CD4-positive, alpha-beta T cell (primary cell): Measurements from ENCODE around the gene GLCCI1. TPM values are rescaled to one million over a fixed set of nuclear protein-coding genes. Genes with fewer than 3 reads are reported as not detected.

Source experiments
- ATAC-seq: fragments of 200-7000 bp; cut with Tn5 transposase; one replicate; pipeline ENCODE4 v1.10.0; 2022; ENCODE audit warnings: mild to moderate bottlenecking; ENCODE audit not compliant: poor library complexity
- CTCF ChIA-PET: fragments of 350-600 bp; sonication (Branson Sonifier 250); formaldehyde crosslinking; loops from one replicate; lab custom pipeline; 2021; ENCODE audit warnings: antibody characterized with exemption, inconsistent platforms; lab: Charles Lee
- POLR2A ChIA-PET: fragments of 350-600 bp; sonication (Branson Sonifier 250); formaldehyde crosslinking; loops from one replicate; lab custom pipeline; 2021; ENCODE audit warnings: antibody characterized with exemption, inconsistent platforms; lab: Charles Lee
- DNase-seq, 14 experiments: peaks; one replicate each; pipeline ENCODE4 v3.0.0-alpha.2; 2013 to 2020; ENCODE audit warnings: mixed read lengths in 2 of 14
- H3K27ac ChIP-seq, 2 donors: one replicate each; pipeline versions ENCODE4 v1.5.1 to v1.7.0; 2013; ENCODE audit warnings: low read length in 2 of 2, low read depth in 1 of 2, mild to moderate bottlenecking in 1 of 2
- H3K27me3 ChIP-seq, 2 experiments: 1 replicate in 1 of 2; 2 replicates in 1 of 2; pipeline versions ENCODE4 v1.6.1 to v1.7.0; 2013; ENCODE audit warnings: low read length in 2 of 2, control low read depth in 1 of 2, mild to moderate bottlenecking in 1 of 2, moderate library complexity in 1 of 2; ENCODE audit not compliant: insufficient read depth in 2 of 2, control insufficient read depth in 1 of 2
- H3K36me3 ChIP-seq: one replicate; pipeline ENCODE4 v1.6.1; 2013; ENCODE audit warnings: low read length, control low read depth; ENCODE audit not compliant: insufficient read depth
- H3K4me1 ChIP-seq: one replicate; pipeline ENCODE4 v1.6.1; 2013; ENCODE audit warnings: low read length, control low read depth; ENCODE audit not compliant: insufficient read depth
- H3K4me3 ChIP-seq: one replicate; pipeline ENCODE4 v1.5.1; 2013; ENCODE audit warnings: mild to moderate bottlenecking, low read length, moderate library complexity
- H3K9me3 ChIP-seq, 2 experiments: 1 replicate in 1 of 2; 2 replicates in 1 of 2; pipeline versions ENCODE4 v1.6.1 to v1.7.0; 2013; ENCODE audit warnings: low read length in 2 of 2, mild to moderate bottlenecking in 2 of 2, control low read depth in 1 of 2, moderate library complexity in 1 of 2; ENCODE audit not compliant: control insufficient read depth in 1 of 2, insufficient read depth in 1 of 2
- H3K27ac Mint-ChIP-seq: one replicate; pipeline ENCODE4 v1.8.0; 2020; ENCODE audit warnings: mixed read lengths
- H3K27me3 Mint-ChIP-seq: one replicate; pipeline ENCODE4 v1.8.0; 2021; ENCODE audit warnings: mixed read lengths
- H3K36me3 Mint-ChIP-seq: one replicate; pipeline ENCODE4 v1.8.0; 2021; ENCODE audit warnings: low read depth, mixed read lengths
- H3K4me1 Mint-ChIP-seq: one replicate; pipeline ENCODE4 v1.8.0; 2021; ENCODE audit warnings: low read depth, mixed read lengths
- H3K4me3 Mint-ChIP-seq: one replicate; pipeline ENCODE4 v1.8.0; 2020; ENCODE audit warnings: mild to moderate bottlenecking, mixed read lengths
- H3K9me3 Mint-ChIP-seq: one replicate; pipeline ENCODE4 v1.8.0; 2020; ENCODE audit warnings: mixed read lengths
- intact Hi-C, 2 experiments: fragments of 100-400 bp; cut with DNase I in 1 of 2; cut with micrococcal nuclease in 1 of 2; formaldehyde crosslinking; loops; one replicate each; pipeline versions ENCODE4 v1.15.1 to v1.9.0; 2023 to 2025; cut with DNase I, micrococcal nuclease
- total RNA-seq, 174 experiments: library from RNA in 2 of 174; stranded (reverse) in 2 of 174; gene quantifications; one replicate each; pipeline ENCODE4 v1.2.3 and lab custom pipeline; 2021 to 2026
- TF ChIP-seq, protein P1 (sequence below): fragments of 200-600 bp; IDR thresholded peaks from one replicate; pipeline ENCODE4 v1.8.0; 2022; ENCODE audit warnings: antibody characterized with exemption, mild to moderate bottlenecking

GLCCI1 gene
- total RNA-seq, 2 experiments from 2014 or later = 22.2 to 22.3 TPM

DNA sequence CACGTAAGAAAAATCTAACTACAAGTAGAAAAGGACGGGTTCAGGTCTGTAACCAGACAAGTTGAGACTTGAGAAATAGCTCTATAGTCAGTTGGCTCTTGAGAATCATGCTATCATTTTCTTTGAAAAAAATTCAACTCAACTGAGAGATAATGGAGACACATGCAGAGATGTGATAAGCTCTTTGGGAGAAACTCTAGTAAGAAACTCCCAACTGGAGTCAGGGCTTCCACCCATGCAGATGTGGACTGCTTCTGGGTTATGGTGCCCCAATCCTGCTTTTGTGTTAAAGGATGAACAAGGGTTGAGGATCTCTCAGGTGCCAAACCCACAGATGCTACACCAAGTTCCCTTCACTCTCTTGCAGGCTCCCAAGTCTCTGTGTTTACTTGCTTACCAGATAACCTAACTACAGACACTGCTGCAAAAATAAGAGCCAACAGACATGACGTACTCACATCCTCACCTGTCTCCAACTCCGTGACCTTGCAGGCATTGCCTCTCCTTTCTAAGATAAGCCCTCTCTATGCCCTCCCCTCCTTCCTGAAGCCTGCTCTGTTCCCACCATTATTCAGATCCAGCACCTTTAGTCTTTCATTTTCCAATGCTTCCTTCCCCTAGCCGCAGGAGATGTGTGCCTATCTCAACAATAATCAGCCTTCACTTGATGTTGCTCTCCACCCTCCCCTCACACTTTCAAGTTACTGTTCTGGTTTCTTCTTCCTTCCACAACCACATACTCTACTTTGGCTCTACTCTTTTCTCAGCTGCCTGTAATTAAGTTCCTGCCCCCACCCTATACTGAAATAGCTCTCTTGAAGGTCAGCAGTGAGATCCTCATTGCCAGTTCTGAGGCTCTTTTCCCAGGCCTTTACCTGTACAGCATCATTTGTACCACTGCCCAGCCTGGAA, 163.4 kb downstream of the GLCCI1 start:
- H3K4me3 Mint-ChIP-seq = peak overlapping the region; percentile 80
- Histone ChIP-seq H3K9me3 (no peaks in the 10 kb centered on the region), H3K36me3 (no peaks in the 10 kb centered on the region), H3K27ac (peak overlapping the region; percentile 36 to 79), H3K27me3 (no peaks in the 10 kb centered on the region), H3K4me1 (peaks cover 76% of the 10 kb centered on the region), H3K4me3 (peak overlapping the region; percentile 27)
- no peaks in the 10 kb centered on the region for H3K9me3 Mint-ChIP-seq
- TF ChIP-seq, protein P1, sequence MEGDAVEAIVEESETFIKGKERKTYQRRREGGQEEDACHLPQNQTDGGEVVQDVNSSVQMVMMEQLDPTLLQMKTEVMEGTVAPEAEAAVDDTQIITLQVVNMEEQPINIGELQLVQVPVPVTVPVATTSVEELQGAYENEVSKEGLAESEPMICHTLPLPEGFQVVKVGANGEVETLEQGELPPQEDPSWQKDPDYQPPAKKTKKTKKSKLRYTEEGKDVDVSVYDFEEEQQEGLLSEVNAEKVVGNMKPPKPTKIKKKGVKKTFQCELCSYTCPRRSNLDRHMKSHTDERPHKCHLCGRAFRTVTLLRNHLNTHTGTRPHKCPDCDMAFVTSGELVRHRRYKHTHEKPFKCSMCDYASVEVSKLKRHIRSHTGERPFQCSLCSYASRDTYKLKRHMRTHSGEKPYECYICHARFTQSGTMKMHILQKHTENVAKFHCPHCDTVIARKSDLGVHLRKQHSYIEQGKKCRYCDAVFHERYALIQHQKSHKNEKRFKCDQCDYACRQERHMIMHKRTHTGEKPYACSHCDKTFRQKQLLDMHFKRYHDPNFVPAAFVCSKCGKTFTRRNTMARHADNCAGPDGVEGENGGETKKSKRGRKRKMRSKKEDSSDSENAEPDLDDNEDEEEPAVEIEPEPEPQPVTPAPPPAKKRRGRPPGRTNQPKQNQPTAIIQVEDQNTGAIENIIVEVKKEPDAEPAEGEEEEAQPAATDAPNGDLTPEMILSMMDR = no peak
- intact Hi-C loops = loop anchor here (1.0 to 5.0 kb wide), 5 partner anchors 17 to 450 kb away; no protein-coding TSS in a partner anchor
- peak overlapping the region; percentile 96 for H3K27ac Mint-ChIP-seq
- H3K36me3 Mint-ChIP-seq = no peaks in the 10 kb centered on the region
- H3K4me1 Mint-ChIP-seq = peaks cover 82% of the 10 kb centered on the region
- ATAC-seq (peak; percentile 84), DNase-seq (peak in 13 of 14 experiments; percentile 11 to 87 (median 38))
- POLR2A ChIA-PET = interaction anchor here (0.6 to 3.6 kb wide), 14 partner anchors 9 to 491 kb away, joined by 3 to 33 read pairs (median 4); partner anchors contain the start of genes GLCCI1 and UMAD1
- CTCF ChIA-PET = interaction anchor here (1.0 to 3.0 kb wide), 2 partner anchors 11 to 58 kb away, joined by 3 to 11 read pairs; no protein-coding TSS in a partner anchor
- no peaks in the 10 kb centered on the region for H3K27me3 Mint-ChIP-seq

DNA sequence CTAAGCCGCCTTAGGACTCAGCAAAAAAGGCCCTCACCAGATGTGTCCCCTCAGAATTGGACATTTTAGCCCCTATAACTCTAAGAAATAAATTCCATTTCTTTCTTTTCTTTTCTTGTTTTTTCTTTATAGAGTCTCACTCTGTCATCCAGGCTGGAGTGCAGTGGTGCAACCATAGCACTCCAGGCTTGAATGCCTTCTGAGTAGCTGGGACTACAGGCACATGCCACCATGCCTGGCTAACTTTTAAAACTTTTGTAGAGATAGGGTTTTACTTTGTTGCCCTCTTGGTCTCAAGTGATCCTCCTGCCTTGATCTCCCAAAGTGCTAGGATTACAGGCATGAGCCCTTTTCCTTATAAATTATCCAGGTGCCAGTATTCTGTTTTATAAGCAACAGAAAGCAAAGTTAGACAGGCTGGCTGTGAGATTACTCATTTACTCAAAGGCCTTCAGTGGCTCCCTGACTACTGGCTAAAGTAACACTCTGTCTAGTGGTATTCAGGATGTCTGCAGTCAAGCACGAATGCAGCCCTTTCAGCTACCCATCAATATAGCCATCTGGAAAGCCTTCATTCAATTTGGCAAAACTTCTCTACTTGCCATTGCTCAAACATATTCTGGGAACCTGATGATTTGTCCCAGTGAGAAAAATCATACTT, 164.7 kb downstream of the GLCCI1 start:
- H3K9me3 ChIP-seq = no peaks in the 10 kb centered on the region
- peaks cover 62% of the 10 kb centered on the region for H3K4me1 ChIP-seq
- Mint-ChIP-seq H3K36me3 (no peaks in the 10 kb centered on the region), H3K4me3 (no peak overlapping the region), H3K27ac (peak overlapping the region; percentile 96), H3K27me3 (no peaks in the 10 kb centered on the region), H3K9me3 (no peaks in the 10 kb centered on the region), H3K4me1 (peaks cover 79% of the 10 kb centered on the region)
- H3K27me3 ChIP-seq = no peaks in the 10 kb centered on the region
- no peak for DNase-seq
- TF ChIP-seq, protein P1 = no peak
- H3K4me3 ChIP-seq = no peak overlapping the region
- peak overlapping the region; percentile 36 to 79 for H3K27ac ChIP-seq
- H3K36me3 ChIP-seq = no peaks in the 10 kb centered on the region
- ChIA-PET POLR2A (interaction anchor here (0.9 to 3.6 kb wide), 11 partner anchors 8 to 493 kb away, joined by 3 to 36 read pairs (median 5); partner anchors contain the start of genes GLCCI1 and UMAD1), CTCF (interaction anchor here (1.1 to 3.0 kb wide), 3 partner anchors 8 to 166 kb away, joined by 3 to 14 read pairs (median 11); no protein-coding TSS in a partner anchor)
- ATAC-seq = no peak
- intact Hi-C loops = loop anchor here (2.0 to 5.0 kb wide), 4 partner anchors 15 to 451 kb away; no protein-coding TSS in a partner anchor
